ENCODE data around the gene ZNF580.

The ZNF580 gene

DNA sequence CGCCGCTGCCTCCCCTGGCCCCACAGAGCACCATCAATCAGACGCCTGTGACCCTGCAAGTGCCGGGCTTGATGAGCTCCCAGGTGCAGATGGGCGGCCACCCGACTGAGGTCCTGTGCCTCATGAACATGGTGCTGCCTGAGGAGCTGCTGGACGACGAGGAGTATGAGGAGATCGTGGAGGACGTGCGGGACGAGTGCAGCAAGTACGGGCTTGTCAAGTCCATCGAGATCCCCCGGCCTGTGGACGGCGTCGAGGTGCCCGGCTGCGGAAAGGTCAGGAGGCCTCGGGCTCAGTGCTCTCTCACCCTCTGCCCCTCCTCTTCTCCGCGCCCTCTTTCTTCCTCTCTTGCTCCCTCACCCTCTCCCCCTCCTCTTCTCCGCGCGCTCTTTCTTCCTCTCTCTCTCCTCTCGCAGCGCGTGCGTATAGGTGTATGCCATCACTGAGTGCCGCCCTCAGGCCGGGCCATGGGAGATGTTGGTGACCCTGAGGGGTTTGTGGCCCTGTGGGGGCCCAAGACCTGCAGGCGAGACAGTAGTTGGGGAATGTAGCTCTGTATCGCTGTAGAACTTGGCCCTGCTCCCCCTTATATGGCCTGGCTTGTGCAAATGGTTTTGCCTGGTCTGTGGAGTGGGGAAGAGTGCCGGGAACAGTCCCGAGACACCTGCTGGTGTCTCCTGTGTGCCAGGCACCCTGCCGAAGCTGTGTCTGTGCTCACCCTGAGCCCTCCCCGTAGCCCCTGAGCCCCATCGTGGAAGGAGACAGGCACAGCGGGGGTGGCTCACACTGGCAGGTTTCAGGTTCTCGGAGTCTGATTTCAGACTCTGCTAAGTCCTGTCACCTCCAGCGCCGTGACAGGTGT lies 28.8 kb downstream of the ZNF580 start:
- Histone ChIP-seq H3K36me3 (ENCODE audit: insufficient read depth, low read length) (peaks cover 67% of the 10 kb centered on the region), H3K9me3 (ENCODE audit: low read length) (no peaks in the 10 kb centered on the region), H2AFZ (ENCODE audit: low read depth, low read length) (no peak overlapping the region), H3K4me3 (ENCODE audit: low read length) (no peak overlapping the region), H3K4me1 (ENCODE audit: insufficient read depth, low read length) (peaks cover 13% of the 10 kb centered on the region), H3K27me3 (ENCODE audit: insufficient read depth, low read length) (no peaks in the 10 kb centered on the region)

DNA sequence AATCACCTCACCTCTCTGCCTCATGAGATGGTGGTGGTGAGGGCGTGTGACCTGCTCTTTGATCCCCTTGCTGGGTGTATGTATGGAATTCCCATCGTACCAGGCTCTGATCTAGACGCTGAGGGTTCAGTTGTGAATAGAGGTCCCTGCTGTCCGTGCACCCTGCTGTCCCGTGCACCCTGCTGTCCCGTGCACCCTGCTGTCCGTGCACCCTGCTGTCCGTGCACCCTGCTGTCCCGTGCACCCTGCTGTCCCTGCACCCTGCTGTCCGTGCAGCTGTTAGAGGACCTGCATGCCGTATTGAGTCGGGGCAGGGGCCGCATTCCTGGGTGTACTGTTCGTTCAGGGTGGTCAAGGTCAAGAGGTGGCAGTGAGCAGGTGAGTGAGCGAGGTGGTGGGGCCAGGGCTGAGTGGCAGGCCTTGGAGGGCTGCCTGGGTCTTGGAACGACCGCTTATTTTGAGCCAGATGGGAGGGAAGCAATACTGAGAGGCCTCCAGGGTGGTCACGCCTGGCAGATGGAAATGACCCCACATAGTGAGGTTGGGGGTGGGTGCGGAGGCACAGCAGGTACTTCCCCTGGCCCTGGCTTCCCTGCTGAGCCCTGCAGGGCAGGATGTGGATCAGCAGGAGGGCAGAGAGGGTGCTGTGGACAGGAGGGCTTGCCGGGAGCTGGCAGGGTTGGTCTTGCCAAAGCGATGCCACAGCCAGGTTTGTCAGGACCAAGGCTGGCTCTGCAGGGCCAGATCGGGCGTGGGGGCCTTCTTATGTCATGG lies 29.7 kb downstream of the ZNF580 start:
- Histone ChIP-seq H3K4me3 (ENCODE audit: low read length) (no peak overlapping the region), H3K4me1 (ENCODE audit: insufficient read depth, low read length) (peaks cover 13% of the 10 kb centered on the region), H3K9me3 (ENCODE audit: low read length) (no peaks in the 10 kb centered on the region), H2AFZ (ENCODE audit: low read depth, low read length) (no peak overlapping the region), H3K36me3 (ENCODE audit: insufficient read depth, low read length) (peaks cover 64% of the 10 kb centered on the region), H3K27me3 (ENCODE audit: insufficient read depth, low read length) (no peaks in the 10 kb centered on the region)

DNA sequence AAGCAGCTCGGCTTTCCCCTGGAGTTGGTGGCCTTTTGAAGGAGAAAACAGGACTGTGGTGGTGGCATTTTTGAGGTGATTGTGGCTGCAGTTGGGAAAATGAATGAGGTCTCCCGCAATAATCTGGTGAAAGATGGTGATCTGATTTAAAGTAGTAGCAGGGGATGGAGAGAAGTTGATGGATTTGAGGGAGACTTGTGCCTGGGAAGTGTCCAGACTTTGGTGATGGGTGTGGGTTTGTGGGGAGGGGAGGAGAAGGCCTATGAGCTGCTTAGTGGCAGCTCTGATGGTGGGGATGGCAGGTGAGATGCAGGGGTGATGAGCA lies 30.2 kb downstream of the ZNF580 start:
- peaks cover 14% of the 10 kb centered on the region for H3K4me1 ChIP-seq (ENCODE audit: insufficient read depth, low read length)
- no peak overlapping the region for H3K4me3 ChIP-seq (ENCODE audit: low read length)
- H3K36me3 ChIP-seq (ENCODE audit: insufficient read depth, low read length): peaks cover 60% of the 10 kb centered on the region
- H2AFZ ChIP-seq (ENCODE audit: low read depth, low read length): no peak overlapping the region
- no peaks in the 10 kb centered on the region for H3K27me3 ChIP-seq (ENCODE audit: insufficient read depth, low read length)
- no peaks in the 10 kb centered on the region for H3K9me3 ChIP-seq (ENCODE audit: low read length)

DNA sequence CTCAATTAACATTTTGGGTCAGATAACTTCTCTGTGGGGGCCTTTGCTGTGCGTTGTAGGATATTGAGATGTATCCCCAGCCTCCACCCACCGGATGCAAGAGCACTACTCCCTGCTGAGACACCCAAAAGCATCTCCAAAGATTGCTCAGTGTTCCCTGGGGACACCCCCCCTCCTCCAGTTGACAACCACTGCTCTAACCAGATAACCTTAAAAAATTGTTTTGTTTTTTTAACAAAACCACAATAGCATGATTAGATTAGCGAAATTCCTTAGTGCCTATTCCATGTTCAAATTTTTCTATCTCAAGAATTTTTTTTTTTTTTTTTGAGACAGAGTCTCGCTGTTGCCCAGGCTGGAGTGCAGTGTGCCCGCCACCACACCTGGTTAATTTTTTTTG lies 31.6 kb downstream of the ZNF580 start:
- Histone ChIP-seq H3K27me3 (ENCODE audit: insufficient read depth, low read length) (no peaks in the 10 kb centered on the region), H3K9me3 (ENCODE audit: low read length) (no peaks in the 10 kb centered on the region), H3K36me3 (ENCODE audit: insufficient read depth, low read length) (peaks cover 46% of the 10 kb centered on the region), H2AFZ (ENCODE audit: low read depth, low read length) (no peak overlapping the region), H3K4me1 (ENCODE audit: insufficient read depth, low read length) (peaks cover 22% of the 10 kb centered on the region), H3K4me3 (ENCODE audit: low read length) (no peak overlapping the region)

DNA sequence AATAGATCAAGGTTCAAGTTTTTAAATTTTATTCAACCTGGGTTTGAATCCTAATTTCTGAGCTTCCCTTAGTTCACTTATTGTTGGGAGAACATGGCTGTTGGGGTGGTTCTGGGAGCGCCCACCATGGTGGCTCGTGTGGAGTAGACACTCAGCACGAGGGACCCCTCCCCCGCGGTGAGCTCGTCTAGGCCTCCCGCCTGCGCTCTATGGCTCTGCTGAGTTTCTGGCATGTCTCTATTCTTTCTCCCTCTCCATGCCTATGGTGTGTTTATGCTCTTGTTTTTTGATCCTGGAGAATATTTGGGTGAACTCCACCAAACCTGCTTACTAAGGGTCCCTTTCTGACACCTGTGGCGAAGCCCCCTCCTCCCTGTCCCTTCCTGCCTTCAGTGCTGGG lies 32.7 kb downstream of the ZNF580 start:
- Histone ChIP-seq H3K4me3 (ENCODE audit: low read length) (no peak overlapping the region), H3K9me3 (ENCODE audit: low read length) (no peaks in the 10 kb centered on the region), H3K4me1 (ENCODE audit: insufficient read depth, low read length) (peaks cover 22% of the 10 kb centered on the region), H3K36me3 (ENCODE audit: insufficient read depth, low read length) (peaks cover 47% of the 10 kb centered on the region), H3K27me3 (ENCODE audit: insufficient read depth, low read length) (no peaks in the 10 kb centered on the region), H2AFZ (ENCODE audit: low read depth, low read length) (no peak overlapping the region)

DNA sequence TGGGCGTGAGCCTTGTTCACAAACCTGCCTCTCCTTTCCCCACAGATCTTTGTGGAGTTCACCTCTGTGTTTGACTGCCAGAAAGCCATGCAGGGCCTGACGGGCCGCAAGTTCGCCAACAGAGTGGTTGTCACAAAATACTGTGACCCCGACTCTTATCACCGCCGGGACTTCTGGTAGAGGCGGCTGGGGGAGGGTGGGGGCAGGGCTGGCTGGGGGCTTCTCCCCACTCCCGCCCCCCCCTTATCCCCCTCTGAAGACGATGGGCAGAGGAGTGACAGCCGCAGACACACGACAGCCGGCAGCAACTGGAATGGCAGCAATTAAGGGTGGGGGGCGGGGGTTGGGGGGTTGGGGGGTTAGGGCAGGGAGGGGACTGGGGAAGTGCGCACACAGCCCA lies 33.1 kb downstream of the ZNF580 start:
- Histone ChIP-seq H3K9me3 (ENCODE audit: low read length) (no peaks in the 10 kb centered on the region), H3K27me3 (ENCODE audit: insufficient read depth, low read length) (no peaks in the 10 kb centered on the region), H3K4me3 (ENCODE audit: low read length) (no peak overlapping the region), H2AFZ (ENCODE audit: low read depth, low read length) (no peak overlapping the region), H3K4me1 (ENCODE audit: insufficient read depth, low read length) (peaks cover 22% of the 10 kb centered on the region), H3K36me3 (ENCODE audit: insufficient read depth, low read length) (peaks cover 46% of the 10 kb centered on the region)

DNA sequence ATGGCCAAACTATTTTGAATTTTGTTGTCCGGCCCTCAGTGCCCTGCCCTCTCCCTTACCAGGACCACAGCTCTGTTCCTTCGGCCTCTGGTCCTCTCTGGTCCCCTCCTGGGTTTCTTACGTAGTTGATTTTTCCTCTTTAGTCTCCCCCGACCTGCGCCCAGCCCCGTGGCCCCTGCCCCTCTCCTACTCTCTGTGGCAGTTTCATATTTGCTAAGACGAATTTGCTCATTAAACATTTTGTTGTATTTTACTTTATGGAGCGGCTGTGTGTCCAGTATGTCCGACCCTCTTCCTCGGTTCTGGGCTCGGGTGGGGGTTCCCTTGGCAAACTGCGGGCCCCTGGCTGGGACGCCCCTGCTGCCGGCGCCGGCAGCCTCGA lies 33.6 kb downstream of the ZNF580 start:
- Histone ChIP-seq H3K27me3 (ENCODE audit: insufficient read depth, low read length) (no peaks in the 10 kb centered on the region), H2AFZ (ENCODE audit: low read depth, low read length) (no peak overlapping the region), H3K9me3 (ENCODE audit: low read length) (no peaks in the 10 kb centered on the region), H3K36me3 (ENCODE audit: insufficient read depth, low read length) (peaks cover 46% of the 10 kb centered on the region), H3K4me3 (ENCODE audit: low read length) (peak overlapping the region; percentile 80), H3K4me1 (ENCODE audit: insufficient read depth, low read length) (peaks cover 22% of the 10 kb centered on the region)

DNA sequence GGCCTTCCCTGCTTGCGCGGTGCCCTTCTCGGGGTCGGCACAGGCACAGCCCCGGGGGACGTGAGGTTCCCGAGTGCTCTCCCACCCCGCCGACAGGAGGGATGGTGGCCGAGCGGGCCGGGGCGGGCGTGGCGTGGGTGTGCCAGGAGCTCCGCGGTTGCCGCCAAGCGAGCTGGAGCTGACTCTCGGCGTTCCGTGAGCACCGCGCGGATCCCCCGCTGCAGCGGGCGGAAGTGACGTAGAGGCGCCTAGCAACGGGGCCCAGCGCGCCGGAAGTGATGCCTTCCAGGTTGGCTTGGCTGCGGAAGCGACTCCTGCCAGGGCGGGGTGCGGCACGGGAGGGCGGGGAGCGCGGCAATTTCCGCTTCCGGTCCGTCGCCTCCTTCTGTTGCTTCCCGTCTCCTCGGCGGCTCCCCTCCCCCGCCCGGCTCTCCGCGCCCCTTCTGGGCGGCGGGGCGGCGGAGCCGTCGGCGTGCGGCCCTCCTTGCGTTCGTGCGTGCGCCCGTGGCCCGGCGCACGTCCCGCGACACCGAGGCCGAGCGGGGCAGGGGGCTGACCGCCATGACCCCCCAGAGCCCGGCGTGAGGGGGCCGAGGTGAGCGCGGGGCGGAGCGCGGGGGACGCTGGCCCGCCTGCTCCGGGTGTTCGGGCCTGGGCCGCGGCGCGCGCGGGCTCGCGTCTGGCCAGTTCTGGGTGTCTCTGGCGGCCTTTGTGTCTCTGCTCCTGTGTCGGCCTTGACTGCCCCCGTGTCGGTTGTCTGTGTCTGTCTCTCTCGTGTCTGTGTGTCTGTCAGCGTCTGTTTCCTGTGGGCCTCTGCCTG lies 34.2 kb downstream of the ZNF580 start, which contains the start of gene EPN1:
Gene EPN1 (plus strand): TSS at position 386 of the 820 bp plus-strand sequence. CDS start 3,402 bp downstream, outside the sequence.
- Histone ChIP-seq H3K36me3 (ENCODE audit: insufficient read depth, low read length) (peaks cover 46% of the 10 kb centered on the region), H3K9me3 (ENCODE audit: low read length) (no peaks in the 10 kb centered on the region), H3K4me3 (ENCODE audit: low read length) (peak within 1 kb of the TSS; percentile 80), H3K27me3 (ENCODE audit: insufficient read depth, low read length) (no peaks in the 10 kb centered on the region), H2AFZ (ENCODE audit: low read depth, low read length) (peak within 1 kb of the TSS; percentile 3), H3K4me1 (ENCODE audit: insufficient read depth, low read length) (peaks cover 22% of the 10 kb centered on the region)

DNA sequence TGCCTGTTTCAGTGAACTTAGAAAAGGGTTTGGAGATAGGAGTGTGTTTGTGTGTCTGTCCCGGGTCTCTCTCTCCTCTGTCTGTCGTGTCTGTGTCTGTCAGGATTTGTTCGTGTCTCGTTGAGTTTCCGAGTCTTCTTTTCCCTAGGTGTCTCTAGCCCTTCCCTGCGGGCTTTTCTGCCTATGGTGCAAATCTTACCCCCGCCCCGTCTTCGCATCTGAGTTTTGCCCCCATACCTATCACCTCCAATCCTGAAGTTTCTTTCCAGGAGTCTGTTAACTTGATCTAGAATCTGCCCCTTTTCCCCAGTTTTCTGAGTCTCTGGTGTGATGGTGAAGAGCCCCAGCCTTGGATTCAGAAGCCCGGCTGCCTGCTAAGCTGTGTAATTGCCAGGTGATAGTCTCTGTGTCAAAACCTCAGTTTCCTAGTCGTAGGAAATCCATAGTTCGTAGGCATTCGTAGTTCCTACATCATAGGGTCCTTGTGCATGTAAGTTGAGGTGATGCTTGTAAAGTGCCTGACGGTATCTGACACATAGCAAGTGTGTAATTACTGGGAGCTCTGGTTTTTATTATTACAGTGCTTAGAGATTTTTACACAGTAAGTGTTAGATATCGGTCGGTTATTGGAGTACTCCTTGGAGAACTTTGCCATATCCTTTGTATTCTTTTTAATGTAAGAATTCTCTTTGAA lies 35.0 kb downstream of the ZNF580 start:
- Histone ChIP-seq H3K27me3 (ENCODE audit: insufficient read depth, low read length) (no peaks in the 10 kb centered on the region), H3K4me3 (ENCODE audit: low read length) (peak overlapping the region; percentile 80), H2AFZ (ENCODE audit: low read depth, low read length) (no peak overlapping the region), H3K9me3 (ENCODE audit: low read length) (no peaks in the 10 kb centered on the region), H3K36me3 (ENCODE audit: insufficient read depth, low read length) (peaks cover 46% of the 10 kb centered on the region), H3K4me1 (ENCODE audit: insufficient read depth, low read length) (peaks cover 22% of the 10 kb centered on the region)

DNA sequence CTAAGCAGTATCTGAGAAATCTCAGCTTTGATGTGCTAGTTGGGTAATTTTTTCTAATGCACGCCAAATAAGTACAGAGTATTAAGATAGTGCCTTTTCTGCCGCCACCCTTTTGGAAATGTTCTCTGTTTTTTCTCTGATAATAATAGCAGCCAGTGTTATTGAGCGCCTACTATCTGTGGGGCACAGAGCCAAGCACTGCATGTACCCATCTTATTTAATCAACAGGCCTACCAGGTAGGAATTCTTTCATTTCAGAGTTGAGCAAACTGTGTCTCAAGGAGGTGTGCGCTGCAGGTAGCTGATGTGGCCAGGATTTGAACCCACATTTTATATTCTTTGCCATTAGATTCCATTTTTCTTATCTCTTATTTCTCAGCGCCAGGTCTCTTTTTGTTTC lies 35.6 kb downstream of the ZNF580 start:
- Histone ChIP-seq H2AFZ (ENCODE audit: low read depth, low read length) (no peak overlapping the region), H3K9me3 (ENCODE audit: low read length) (no peaks in the 10 kb centered on the region), H3K4me3 (ENCODE audit: low read length) (peak overlapping the region; percentile 80), H3K36me3 (ENCODE audit: insufficient read depth, low read length) (peaks cover 47% of the 10 kb centered on the region), H3K4me1 (ENCODE audit: insufficient read depth, low read length) (peaks cover 22% of the 10 kb centered on the region), H3K27me3 (ENCODE audit: insufficient read depth, low read length) (no peaks in the 10 kb centered on the region)

DNA sequence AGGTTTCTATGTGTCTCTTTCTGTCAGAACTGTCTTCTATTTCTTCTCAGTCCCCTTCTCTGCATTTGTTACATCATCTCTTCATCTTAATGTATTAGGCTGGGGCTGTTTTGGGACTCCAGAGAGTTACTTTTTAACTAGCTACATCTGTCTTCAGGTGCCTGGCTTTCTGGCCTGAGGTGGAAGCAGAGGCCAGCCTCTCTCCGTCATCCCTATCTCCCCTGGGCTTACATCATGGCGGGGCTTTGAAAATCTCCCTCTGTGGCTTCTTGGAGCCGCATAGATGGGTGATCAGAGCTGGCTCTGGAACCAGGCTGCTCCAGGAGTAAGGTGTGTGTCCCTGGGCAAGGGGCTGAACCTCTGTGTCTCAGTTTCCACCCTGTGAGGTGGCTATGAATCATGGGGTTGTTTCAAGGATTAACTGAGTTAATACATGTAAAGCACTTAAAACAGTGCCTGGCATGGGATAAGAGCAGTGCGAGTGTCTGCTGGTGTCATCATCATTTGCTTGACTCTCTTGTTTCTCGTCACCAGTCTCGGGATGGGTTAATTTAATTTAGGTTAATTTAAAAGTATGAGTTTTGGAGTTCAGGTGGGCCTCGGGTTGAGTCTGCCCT lies 36.2 kb downstream of the ZNF580 start:
- Histone ChIP-seq H3K36me3 (ENCODE audit: insufficient read depth, low read length) (peaks cover 45% of the 10 kb centered on the region), H3K27me3 (ENCODE audit: insufficient read depth, low read length) (no peaks in the 10 kb centered on the region), H3K4me3 (ENCODE audit: low read length) (peak overlapping the region; percentile 80), H3K9me3 (ENCODE audit: low read length) (no peaks in the 10 kb centered on the region), H3K4me1 (ENCODE audit: insufficient read depth, low read length) (peaks cover 22% of the 10 kb centered on the region), H2AFZ (ENCODE audit: low read depth, low read length) (no peak overlapping the region)

DNA sequence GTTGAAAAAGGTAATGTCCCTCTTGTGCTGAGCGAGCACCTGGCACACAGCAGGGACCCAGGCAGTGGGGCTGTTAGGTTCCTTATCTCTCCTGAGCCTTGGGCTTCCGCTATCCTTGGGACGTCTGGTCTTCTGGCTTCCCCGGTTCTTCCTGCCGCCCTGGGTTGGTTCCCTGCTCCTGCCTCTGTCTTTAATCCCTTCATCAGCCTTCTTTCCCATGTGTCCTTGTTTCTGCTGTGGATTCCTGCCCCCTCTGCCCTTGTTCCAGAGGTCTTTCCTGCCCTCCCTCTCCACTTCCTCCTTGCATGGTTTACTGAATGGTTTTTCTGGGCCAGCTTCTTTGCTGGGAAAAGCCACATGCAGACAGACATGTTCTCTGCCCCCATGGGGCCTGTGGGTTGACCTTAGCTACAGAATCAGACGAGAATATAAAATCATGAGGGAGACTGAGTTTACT lies 36.8 kb downstream of the ZNF580 start:
- no peak overlapping the region for H3K4me3 ChIP-seq (ENCODE audit: low read length)

More for the DNA sequence above, 36.8 kb downstream of the ZNF580 start:
- Histone ChIP-seq H3K9me3 (ENCODE audit: low read length) (no peaks in the 10 kb centered on the region), H3K27me3 (ENCODE audit: insufficient read depth, low read length) (no peaks in the 10 kb centered on the region), H3K36me3 (ENCODE audit: insufficient read depth, low read length) (peaks cover 50% of the 10 kb centered on the region), H2AFZ (ENCODE audit: low read depth, low read length) (no peak overlapping the region), H3K4me1 (ENCODE audit: insufficient read depth, low read length) (peaks cover 22% of the 10 kb centered on the region)
